Uterus (tissue), 4 donors: ENCODE measurements around the gene HECTD3. TPM values are rescaled to one million over a fixed set of nuclear protein-coding genes. Genes with fewer than 3 reads are reported as not detected.

Source experiments
- DNase-seq, 2 donors: peaks; one replicate each; pipeline ENCODE4 v3.0.0-alpha.2; 2019 to 2020
- H3K27ac ChIP-seq, 2 donors: fragments of 200-600 bp; sonication (generic); 1 replicate in 1 of 2; 2 replicates in 1 of 2; pipeline ENCODE4 v1.5.1; 2016 to 2018
- H3K27me3 ChIP-seq, 2 donors: fragments of 200-600 bp; sonication (generic); one replicate each; pipeline ENCODE4 v1.5.1; 2018 to 2019; ENCODE audit warnings: control low read depth in 1 of 2
- H3K36me3 ChIP-seq, 2 donors: fragments of 200-600 bp; sonication (generic); one replicate each; pipeline ENCODE4 v1.5.1; 2019; ENCODE audit warnings: control low read depth in 1 of 2
- H3K4me1 ChIP-seq, 2 donors: fragments of 200-600 bp; sonication (generic); one replicate each; pipeline ENCODE4 v1.5.1; 2018 to 2019; ENCODE audit warnings: control low read depth in 1 of 2
- H3K4me3 ChIP-seq, 2 donors: fragments of 200-600 bp; sonication (generic); 1 replicate in 1 of 2; 2 replicates in 1 of 2; pipeline ENCODE4 v1.5.1; 2018 to 2019; ENCODE audit warnings: mild to moderate bottlenecking in 1 of 2
- H3K9me3 ChIP-seq, 2 donors: fragments of 200-600 bp; sonication (generic); one replicate each; pipeline ENCODE4 v1.5.1; 2019; ENCODE audit warnings: control low read depth in 1 of 2
- CTCF ChIP-seq, 4 experiments: fragments of 200-600 bp in 2 of 4; fragments of 450-650 bp in 2 of 4; sonication (generic) in 2 of 4; IDR thresholded peaks; one replicate each; pipeline ENCODE4 v1.5.1; 2016 to 2019; ENCODE audit warnings: antibody characterized with exemption in 4 of 4, mild to moderate bottlenecking in 2 of 4, moderate library complexity in 1 of 4
- POLR2A ChIP-seq, 2 donors: fragments of 450-650 bp; IDR thresholded peaks; one replicate each; pipeline ENCODE4 v1.6.1; 2016; ENCODE audit warnings: antibody characterized with exemption in 2 of 2, mild to moderate bottlenecking in 1 of 2, moderate library complexity in 1 of 2
- intact Hi-C: fragments of 100-400 bp; cut with DNase I; formaldehyde crosslinking; loops from one replicate; pipeline ENCODE4 v1.15.1; 2023; ENCODE audit warnings: low total_unique reads
- total RNA-seq, 4 donors: library from RNA; depleted of rRNA in 3 of 4; stranded (reverse); fragments of >200 nt in 3 of 4; gene quantifications; one replicate each; pipeline versions ENCODE4 v1.1.0 to v1.2.4, GENCODE V29; 2014 to 2023
- donor health status: DM: yes; HTN: yes; CAD: no.

Gene HECTD3
- total RNA-seq, result 10 to 100 TPM; 13.8 to 41.3 (median 15.7) TPM

GRCh38 chr1:45010855-45011811 is at the start of gene HECTD3:
Gene HECTD3 (minus strand): TSS chr1:45011324. CDS start chr1:45011257, 67 bp downstream.
- peaks cover 0 to 11% of the 10 kb centered on the region in 2 donors for H3K4me1 ChIP-seq
- no peaks in the 10 kb centered on the region for H3K27me3 ChIP-seq
- TF ChIP-seq CTCF (IDR thresholded peaks at IDR 0.05) (peak in 1 of 4 experiments; percentile 8), POLR2A (IDR thresholded peaks at IDR 0.05) (peak in 1 of 2 donors; percentile 48)
- intact Hi-C loops, result loop anchor here (5.0 kb wide), 2 partner anchors 224 to 291 kb away; partner anchors contain the start of gene BEST4
- H3K4me3 ChIP-seq, result peak within 1 kb of the TSS; percentile 48 to 88
- H3K27ac ChIP-seq, result peak within 1 kb of the TSS; percentile 76 to 83
- H3K9me3 ChIP-seq, result no peaks in the 10 kb centered on the region
- no peaks in the 10 kb centered on the region for H3K36me3 ChIP-seq
- peak; percentile 78 for DNase-seq

GRCh38 chr1:45059829-45060228 is 48.7 kb upstream of the HECTD3 start:
- no peaks in the 10 kb centered on the region for H3K36me3 ChIP-seq
- no peaks in the 10 kb centered on the region for H3K9me3 ChIP-seq
- intact Hi-C loops, result no loop called here
- no peak for DNase-seq
- no peak overlapping the region for H3K4me3 ChIP-seq
- H3K4me1 ChIP-seq, result no peaks in the 10 kb centered on the region
- TF ChIP-seq POLR2A (IDR thresholded peaks at IDR 0.05) (no peak), CTCF (IDR thresholded peaks at IDR 0.05) (no peak)
- no peaks in the 10 kb centered on the region for H3K27me3 ChIP-seq
- no peak overlapping the region for H3K27ac ChIP-seq

GRCh38 chr1:45057542-45057941 is 46.4 kb upstream of the HECTD3 start:
- Histone ChIP-seq H3K9me3 (no peaks in the 10 kb centered on the region), H3K27ac (no peak overlapping the region), H3K27me3 (no peaks in the 10 kb centered on the region), H3K4me1 (no peaks in the 10 kb centered on the region), H3K36me3 (no peaks in the 10 kb centered on the region), H3K4me3 (no peak overlapping the region)
- DNase-seq, result no peak
- no peak for TF ChIP-seq CTCF (IDR thresholded peaks at IDR 0.05)
- no peak for TF ChIP-seq POLR2A (IDR thresholded peaks at IDR 0.05)
- intact Hi-C loops, result no loop called here

- Histone ChIP-seq H3K4me3 (no peak overlapping the region), H3K27ac (no peak overlapping the region), H3K4me1 (no peaks in the 10 kb centered on the region), H3K27me3 (no peaks in the 10 kb centered on the region), H3K9me3 (no peaks in the 10 kb centered on the region), H3K36me3 (no peaks in the 10 kb centered on the region)
- intact Hi-C loops, result no loop called here
- TF ChIP-seq CTCF (IDR thresholded peaks at IDR 0.05), result no peak
- TF ChIP-seq POLR2A (IDR thresholded peaks at IDR 0.05), result no peak
- no peak for DNase-seq
Measured at GRCh38 chr1:45051005-45051772, 40.1 kb upstream of the HECTD3 start.
